A673 (cell line): ENCODE data around the gene HES2. TPM values are rescaled to one million over a fixed set of nuclear protein-coding genes. Genes with fewer than 3 reads are reported as not detected.
A peak's percentile ranks its signal among the peaks of the same experiment; 100 is the strongest.

Experiments used
- BruUV-seq: library from RNA; stranded (reverse); fragments of 400-500 nt; replicated peaks from 2 replicates; lab custom pipeline; 2021; lab: Mats Ljungman, UMichigan
- CTCF ChIA-PET: fragments of 300-600 bp; sonication (Branson Sonifier 250); formaldehyde crosslinking; loops from one replicate; lab custom pipeline; 2022; ENCODE audit warnings: antibody characterized with exemption; lab: Charles Lee
- POLR2A ChIA-PET: fragments of 300-600 bp; sonication (Branson Sonifier 250); formaldehyde crosslinking; loops from one replicate; lab custom pipeline; 2022; ENCODE audit warnings: antibody characterized with exemption; ENCODE audit not compliant: low non-redundant PET; lab: Charles Lee
- DNase-seq: peaks from one replicate; pipeline ENCODE4 v3.0.0-alpha.2; 2015; ENCODE audit warnings: low spot score
- H3K27ac ChIP-seq: fragments of 200-600 bp; sonication (generic); 2 replicates; pipeline ENCODE4 v1.5.1; 2016; ENCODE audit warnings: mixed run types, low read depth, mild to moderate bottlenecking, mixed read lengths, antibody characterized with exemption, low read length; ENCODE audit not compliant: poor library complexity, severe bottlenecking
- H3K27me3 ChIP-seq: fragments of 200-600 bp; sonication (generic); replicated peaks from 2 replicates; pipeline ENCODE4 v1.6.1; 2017; ENCODE audit warnings: mixed run types, low read depth, mild to moderate bottlenecking, mixed read lengths, antibody characterized with exemption, low read length; ENCODE audit not compliant: insufficient read depth, poor library complexity
- H3K36me3 ChIP-seq: fragments of 200-600 bp; sonication (generic); 2 replicates; pipeline ENCODE4 v1.6.1; 2016; ENCODE audit warnings: mixed run types, mild to moderate bottlenecking, mixed read lengths, antibody characterized with exemption, low read length; ENCODE audit not compliant: insufficient read depth, poor library complexity, severe bottlenecking
- H3K4me1 ChIP-seq: fragments of 200-600 bp; sonication (generic); 2 replicates; pipeline ENCODE4 v1.6.1; 2017; ENCODE audit warnings: mixed run types, mild to moderate bottlenecking, mixed read lengths, antibody characterized with exemption, low read length; ENCODE audit not compliant: insufficient read depth, poor library complexity, severe bottlenecking
- H3K4me3 ChIP-seq: fragments of 200-600 bp; sonication (generic); 2 replicates; pipeline ENCODE4 v1.5.1; 2016; ENCODE audit warnings: low read depth, mixed run types, mild to moderate bottlenecking, mixed read lengths, low read length; ENCODE audit not compliant: poor library complexity, severe bottlenecking
- H3K9me3 ChIP-seq: fragments of 200-600 bp; sonication (generic); 2 replicates; pipeline ENCODE4 v1.6.1; 2016; ENCODE audit warnings: mixed run types, low read depth, mild to moderate bottlenecking, mixed read lengths, antibody characterized with exemption, low read length; ENCODE audit not compliant: poor library complexity, severe bottlenecking
- EZH2 ChIP-seq: fragments of 200-600 bp; sonication (generic); IDR thresholded peaks from 2 replicates; pipeline ENCODE4 v1.6.1; 2017; ENCODE audit warnings: borderline replicate concordance, low read depth, mild to moderate bottlenecking, mixed read lengths, antibody characterized with exemption, low read length; ENCODE audit not compliant: poor library complexity, severe bottlenecking
- intact Hi-C: fragments of 100-400 bp; cut with micrococcal nuclease; formaldehyde crosslinking; loops from one replicate; pipeline ENCODE4 v1.10.0; 2022; ENCODE audit not compliant: unreplicated experiment
- total RNA-seq: library from RNA; stranded (reverse); gene quantifications from 2 replicates; pipeline ENCODE4 v1.2.3, GENCODE V29; 2021
- TF ChIP-seq, protein P1 (sequence below): fragments of 300-800, 200-600 bp; sonication (generic); conservative IDR thresholded peaks from 2 replicates; pipeline ENCODE4 v1.5.1; 2017; ENCODE audit warnings: low read depth, mild to moderate bottlenecking, antibody characterized with exemption, low read length, moderate library complexity, mixed read lengths

Gene HES2
- total RNA-seq, 1 experiment from 2014 or later = not detected

DNA sequence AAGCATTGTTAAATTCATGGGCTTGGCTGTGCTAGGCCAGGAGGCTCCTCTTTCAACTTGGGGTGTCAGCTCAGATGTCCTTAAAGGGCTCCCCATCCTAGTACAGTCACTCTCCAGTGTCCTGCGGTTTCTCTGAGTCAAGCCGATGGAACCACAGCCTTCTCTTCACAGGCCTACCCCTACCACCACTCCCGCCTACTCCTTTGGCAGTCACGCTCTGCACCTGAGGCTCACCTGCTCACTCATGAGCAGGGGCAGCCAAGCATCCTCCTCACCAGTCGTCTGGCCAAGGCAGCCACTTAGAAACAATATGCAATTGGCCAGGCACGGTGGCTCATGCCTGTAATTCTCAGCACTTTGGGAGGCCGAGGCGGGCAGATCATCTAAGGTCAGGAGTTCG is 29.7 kb downstream of the HES2 start:
- no TSS peak for BruUV-seq
- Histone ChIP-seq H3K27ac (no peak overlapping the region), H3K4me1 (peaks cover 22% of the 10 kb centered on the region), H3K36me3 (no peaks in the 10 kb centered on the region), H3K9me3 (no peaks in the 10 kb centered on the region), H3K4me3 (no peak overlapping the region), H3K27me3 (no peaks in the 10 kb centered on the region)
- CTCF ChIA-PET = interaction anchor here (0.6 kb wide), 1 partner anchor 10 kb away, joined by 4 read pairs; no protein-coding TSS in a partner anchor
- POLR2A ChIA-PET = no interaction called here
- TF ChIP-seq EZH2 = no peak
- TF ChIP-seq, protein P1, sequence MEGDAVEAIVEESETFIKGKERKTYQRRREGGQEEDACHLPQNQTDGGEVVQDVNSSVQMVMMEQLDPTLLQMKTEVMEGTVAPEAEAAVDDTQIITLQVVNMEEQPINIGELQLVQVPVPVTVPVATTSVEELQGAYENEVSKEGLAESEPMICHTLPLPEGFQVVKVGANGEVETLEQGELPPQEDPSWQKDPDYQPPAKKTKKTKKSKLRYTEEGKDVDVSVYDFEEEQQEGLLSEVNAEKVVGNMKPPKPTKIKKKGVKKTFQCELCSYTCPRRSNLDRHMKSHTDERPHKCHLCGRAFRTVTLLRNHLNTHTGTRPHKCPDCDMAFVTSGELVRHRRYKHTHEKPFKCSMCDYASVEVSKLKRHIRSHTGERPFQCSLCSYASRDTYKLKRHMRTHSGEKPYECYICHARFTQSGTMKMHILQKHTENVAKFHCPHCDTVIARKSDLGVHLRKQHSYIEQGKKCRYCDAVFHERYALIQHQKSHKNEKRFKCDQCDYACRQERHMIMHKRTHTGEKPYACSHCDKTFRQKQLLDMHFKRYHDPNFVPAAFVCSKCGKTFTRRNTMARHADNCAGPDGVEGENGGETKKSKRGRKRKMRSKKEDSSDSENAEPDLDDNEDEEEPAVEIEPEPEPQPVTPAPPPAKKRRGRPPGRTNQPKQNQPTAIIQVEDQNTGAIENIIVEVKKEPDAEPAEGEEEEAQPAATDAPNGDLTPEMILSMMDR = no peak
- no peak for DNase-seq
- intact Hi-C loops = no loop called here

DNA sequence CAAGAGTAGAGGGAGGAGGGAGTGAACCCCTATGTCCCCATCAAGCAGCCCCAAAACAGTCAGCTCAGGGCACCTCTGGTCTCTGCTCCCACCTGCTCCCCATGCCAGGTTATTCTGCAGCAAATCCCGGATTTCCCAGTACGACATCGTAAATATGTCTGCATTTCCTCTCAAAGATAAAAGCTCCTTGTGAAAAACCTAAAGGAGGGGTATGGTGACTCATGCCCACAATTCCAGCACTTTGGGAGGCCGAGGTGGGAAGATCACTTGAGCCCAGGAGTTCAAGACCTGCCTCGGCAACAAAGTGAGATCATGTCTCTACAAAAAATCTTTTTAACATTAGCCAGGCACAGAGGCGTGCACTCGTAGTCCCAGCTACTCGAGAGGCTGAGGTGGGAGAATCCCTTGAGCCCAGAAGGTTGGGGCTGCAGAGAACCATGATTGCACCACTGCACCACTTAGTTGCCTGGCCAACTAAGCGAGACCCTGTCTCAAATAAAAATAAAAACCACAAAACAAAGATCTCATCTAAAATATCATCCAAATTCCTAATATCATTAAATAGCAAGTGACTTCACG is 33.3 kb downstream of the HES2 start:
- H3K9me3 ChIP-seq = no peaks in the 10 kb centered on the region
- H3K36me3 ChIP-seq = no peaks in the 10 kb centered on the region
- H3K4me3 ChIP-seq = no peak overlapping the region
- peak overlapping the region; percentile 7 for H3K27ac ChIP-seq
- no TSS peak for BruUV-seq
- peaks cover 8% of the 10 kb centered on the region for H3K4me1 ChIP-seq
- intact Hi-C loops = no loop called here
- no peak for DNase-seq
- TF ChIP-seq, protein P1 = no peak
- no peak for TF ChIP-seq EZH2
- ChIA-PET CTCF (no interaction called here), POLR2A (no interaction called here)
- no peaks in the 10 kb centered on the region for H3K27me3 ChIP-seq

DNA sequence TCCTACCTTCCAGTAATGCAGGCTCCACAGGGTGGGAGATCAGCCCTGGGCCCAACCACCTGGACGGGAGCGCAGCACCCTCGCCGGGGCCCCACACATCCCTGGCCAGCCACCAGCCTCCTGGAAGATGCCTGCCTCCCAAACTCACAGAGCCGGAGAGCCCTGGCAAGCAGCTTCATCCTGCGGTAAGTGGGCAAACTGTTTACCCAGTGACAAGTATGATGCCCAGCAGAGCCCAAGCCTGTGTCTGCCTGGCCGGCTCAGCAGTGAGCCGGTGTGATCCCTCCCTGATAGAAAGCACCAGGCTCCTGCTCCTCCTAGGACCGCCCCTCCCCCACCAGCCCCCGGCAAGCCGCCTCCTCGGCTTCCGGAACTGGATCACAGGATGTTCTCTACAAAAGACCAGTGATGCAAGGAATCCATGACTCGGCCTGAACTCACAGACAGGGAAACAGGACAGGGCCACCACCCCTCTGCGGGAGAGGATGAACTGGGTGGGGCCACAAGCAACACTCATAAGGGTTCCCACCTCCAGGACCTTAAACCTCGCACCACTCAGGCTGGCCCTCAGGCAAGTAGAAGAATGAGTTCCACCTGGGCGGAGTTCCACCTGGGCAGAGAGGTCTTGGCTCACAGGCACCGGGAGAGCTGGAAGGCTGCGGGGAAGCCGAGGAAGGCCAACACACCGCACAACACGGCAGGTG is 34.1 kb downstream of the HES2 start:
- Histone ChIP-seq H3K27ac (no peak overlapping the region), H3K9me3 (no peaks in the 10 kb centered on the region), H3K4me3 (no peak overlapping the region), H3K4me1 (peaks cover 8% of the 10 kb centered on the region), H3K36me3 (no peaks in the 10 kb centered on the region), H3K27me3 (no peaks in the 10 kb centered on the region)
- ChIA-PET POLR2A (no interaction called here), CTCF (no interaction called here)
- peak; percentile 34 for DNase-seq
- intact Hi-C loops = no loop called here
- no TSS peak for BruUV-seq
- TF ChIP-seq EZH2 = no peak
- TF ChIP-seq, protein P1 = no peak
